ENCODE measurements around the gene IGSF21. TPM values are rescaled to one million over a fixed set of nuclear protein-coding genes. Genes with fewer than 3 reads are reported as not detected.
"Not testable (repeated sequence)": the region's sequence is repeated elsewhere in the genome, so short reads cannot be mapped to it uniquely, and the experiment has no call there.

The IGSF21 gene
- total RNA-seq, 1 donor from 2014 or later = 0.35 TPM

GRCh38 chr1:18160290-18160942, 52.8 kb downstream of the IGSF21 start:
- no peak for TF ChIP-seq CTCF (conservative IDR thresholded peaks at IDR 0.05)
- no peaks in the 10 kb centered on the region for H3K36me3 Mint-ChIP-seq (ENCODE audit: low read depth)
- H3K4me1 Mint-ChIP-seq = no peaks in the 10 kb centered on the region
- no peak for DNase-seq (ENCODE audit: low read depth, low spot score)
- no peak overlapping the region for H3K27ac Mint-ChIP-seq (ENCODE audit: unreplicated experiment)
- H3K9me3 Mint-ChIP-seq = no peaks in the 10 kb centered on the region
- peaks cover 33% of the 10 kb centered on the region for H3K27me3 Mint-ChIP-seq (ENCODE audit: low read depth)
- no peak overlapping the region for H3K4me3 Mint-ChIP-seq

- no peak for TF ChIP-seq CTCF (conservative IDR thresholded peaks at IDR 0.05)
- Mint-ChIP-seq H3K27me3 (ENCODE audit: low read depth) (peaks cover 37% of the 10 kb centered on the region), H3K27ac (ENCODE audit: unreplicated experiment) (no peak overlapping the region), H3K9me3 (no peaks in the 10 kb centered on the region), H3K36me3 (ENCODE audit: low read depth) (no peaks in the 10 kb centered on the region), H3K4me1 (no peaks in the 10 kb centered on the region), H3K4me3 (no peak overlapping the region)
- no peak for DNase-seq (ENCODE audit: low read depth, low spot score)
Observed at GRCh38 chr1:18161690-18162089, 54.1 kb downstream of the IGSF21 start.

- DNase-seq (ENCODE audit: low read depth, low spot score); H3K27ac Mint-ChIP-seq (ENCODE audit: unreplicated experiment); H3K4me1 Mint-ChIP-seq; H3K9me3 Mint-ChIP-seq; H3K36me3 Mint-ChIP-seq (ENCODE audit: low read depth); H3K4me3 Mint-ChIP-seq: not testable (repeated sequence)
- H3K27me3 Mint-ChIP-seq (ENCODE audit: low read depth) = peaks cover 37% of the 10 kb centered on the region
Observed at GRCh38 chr1:18165640-18166039, 58.0 kb downstream of the IGSF21 start.

- TF ChIP-seq CTCF (conservative IDR thresholded peaks at IDR 0.05) = no peak
- Mint-ChIP-seq H3K4me1 (no peaks in the 10 kb centered on the region), H3K9me3 (no peaks in the 10 kb centered on the region), H3K27me3 (ENCODE audit: low read depth) (peaks cover 37% of the 10 kb centered on the region), H3K4me3 (no peak overlapping the region), H3K27ac (ENCODE audit: unreplicated experiment) (no peak overlapping the region), H3K36me3 (ENCODE audit: low read depth) (no peaks in the 10 kb centered on the region)
- DNase-seq (ENCODE audit: low read depth, low spot score) = no peak
Observed at GRCh38 chr1:18166341-18166740, 58.7 kb downstream of the IGSF21 start.

GRCh38 chr1:18166929-18167328, 59.3 kb downstream of the IGSF21 start:
- Mint-ChIP-seq H3K27ac (ENCODE audit: unreplicated experiment) (no peak overlapping the region), H3K4me1 (no peaks in the 10 kb centered on the region), H3K36me3 (ENCODE audit: low read depth) (no peaks in the 10 kb centered on the region), H3K27me3 (ENCODE audit: low read depth) (peaks cover 37% of the 10 kb centered on the region), H3K4me3 (no peak overlapping the region), H3K9me3 (no peaks in the 10 kb centered on the region)
- TF ChIP-seq CTCF (conservative IDR thresholded peaks at IDR 0.05) = no peak
- DNase-seq (ENCODE audit: low read depth, low spot score) = no peak

GRCh38 chr1:18170444-18170843, 62.8 kb downstream of the IGSF21 start:
- DNase-seq (ENCODE audit: low read depth, low spot score) = no peak
- peaks cover 19% of the 10 kb centered on the region for H3K27me3 Mint-ChIP-seq (ENCODE audit: low read depth)
- H3K36me3 Mint-ChIP-seq (ENCODE audit: low read depth) = no peaks in the 10 kb centered on the region
- TF ChIP-seq CTCF (conservative IDR thresholded peaks at IDR 0.05) = no peak
- H3K9me3 Mint-ChIP-seq = no peaks in the 10 kb centered on the region
- H3K4me1 Mint-ChIP-seq = no peaks in the 10 kb centered on the region
- H3K4me3 Mint-ChIP-seq = no peak overlapping the region
- H3K27ac Mint-ChIP-seq (ENCODE audit: unreplicated experiment) = no peak overlapping the region
